HEK293 (cell line): Measurements from ENCODE around the gene RMND1.

ENCODE experiments used
- KLF1 ChIP-seq: fragments of 450-650 bp; formaldehyde crosslinking; IDR thresholded peaks from 2 replicates; pipeline ENCODE4 v1.5.1; 2016; ENCODE audit warnings: missing biosample characterization, missing genetic modification characterization
- KLF8 ChIP-seq: fragments of 450-650 bp; formaldehyde crosslinking; IDR thresholded peaks from 2 replicates; pipeline ENCODE4 v1.5.1; 2016; ENCODE audit warnings: missing biosample characterization, missing genetic modification characterization
- REPIN1 ChIP-seq: fragments of 450-650 bp; formaldehyde crosslinking; IDR thresholded peaks from 2 replicates; pipeline ENCODE4 v1.5.1; 2017; ENCODE audit warnings: missing biosample characterization, missing genetic modification characterization, low read depth
- SCRT1 ChIP-seq: fragments of 450-650 bp; formaldehyde crosslinking; IDR thresholded peaks from 2 replicates; pipeline ENCODE4 v1.5.1; 2016; ENCODE audit warnings: missing biosample characterization, missing genetic modification characterization, borderline replicate concordance
- SP7 ChIP-seq: fragments of 450-650 bp; formaldehyde crosslinking; IDR thresholded peaks from 2 replicates; pipeline ENCODE4 v1.5.1; 2016; ENCODE audit warnings: missing biosample characterization, missing genetic modification characterization
- ZEB2 ChIP-seq: fragments of 450-650 bp; formaldehyde crosslinking; IDR thresholded peaks from 2 replicates; pipeline ENCODE4 v1.5.1; 2016; ENCODE audit warnings: missing biosample characterization, missing genetic modification characterization
- ZFHX2 ChIP-seq: fragments of 450-650 bp; formaldehyde crosslinking; conservative IDR thresholded peaks from 2 replicates; pipeline ENCODE4 v1.5.1; 2016; ENCODE audit warnings: missing biosample characterization, missing genetic modification characterization
- ZNF121 ChIP-seq: fragments of 450-650 bp; formaldehyde crosslinking; IDR thresholded peaks from 2 replicates; pipeline ENCODE4 v1.5.1; 2016; ENCODE audit warnings: missing biosample characterization, missing genetic modification characterization
- ZNF221 ChIP-seq: fragments of 450-650 bp; formaldehyde crosslinking; IDR thresholded peaks from 2 replicates; pipeline ENCODE4 v1.5.1; 2017; ENCODE audit warnings: missing biosample characterization, missing genetic modification characterization, borderline replicate concordance
- ZNF274 ChIP-seq, 2 experiments: fragments of 200-500 bp in 1 of 2; fragments of 450-650 bp in 1 of 2; sonication (Bioruptor generic) in 1 of 2; formaldehyde crosslinking in 1 of 2; IDR thresholded peaks; 2 replicates each; pipeline versions ENCODE4 v1.5.1 to v1.6.1; 2014 to 2016; ENCODE audit warnings: borderline replicate concordance in 1 of 2, inconsistent platforms in 1 of 2, low read length in 1 of 2, missing biosample characterization in 1 of 2, missing genetic modification characterization in 1 of 2
- ZNF302 ChIP-seq: fragments of 450-650 bp; formaldehyde crosslinking; IDR thresholded peaks from 2 replicates; pipeline ENCODE4 v1.5.1; 2016; ENCODE audit warnings: missing biosample characterization, missing genetic modification characterization, low read depth
- ZNF514 ChIP-seq: fragments of 450-650 bp; formaldehyde crosslinking; IDR thresholded peaks from 2 replicates; pipeline ENCODE4 v1.5.1; 2016; ENCODE audit warnings: missing biosample characterization, missing genetic modification characterization
- ZNF571 ChIP-seq: fragments of 450-650 bp; formaldehyde crosslinking; IDR thresholded peaks from 2 replicates; pipeline ENCODE4 v1.5.0; 2017; ENCODE audit warnings: missing biosample characterization, missing genetic modification characterization
- ZNF610 ChIP-seq: fragments of 450-650 bp; formaldehyde crosslinking; IDR thresholded peaks from 2 replicates; pipeline ENCODE4 v1.5.1; 2016; ENCODE audit warnings: missing biosample characterization, missing genetic modification characterization, borderline replicate concordance
- ZNF843 ChIP-seq: fragments of 450-650 bp; formaldehyde crosslinking; IDR thresholded peaks from 2 replicates; pipeline ENCODE4 v1.5.1; 2016; ENCODE audit warnings: missing biosample characterization, missing genetic modification characterization
- ZSCAN30 ChIP-seq: fragments of 450-650 bp; IDR thresholded peaks from 2 replicates; pipeline ENCODE4 v1.5.1; 2018; ENCODE audit warnings: missing biosample characterization, mild to moderate bottlenecking, missing genetic modification characterization, moderate library complexity
- TF ChIP-seq, protein P1 (sequence below): fragments of 450-650 bp; formaldehyde crosslinking; IDR thresholded peaks from 2 replicates; pipeline ENCODE4 v1.5.1; 2016; ENCODE audit warnings: missing biosample characterization, missing genetic modification characterization, low read depth
- TF ChIP-seq, protein P2 (sequence below): fragments of 450-650 bp; formaldehyde crosslinking; IDR thresholded peaks from 2 replicates; pipeline ENCODE4 v1.5.1; 2017; ENCODE audit warnings: missing biosample characterization, missing genetic modification characterization
- TF ChIP-seq, protein P3 (sequence below): fragments of 450-650 bp; formaldehyde crosslinking; IDR thresholded peaks from 2 replicates; pipeline ENCODE4 v1.5.1; 2016; ENCODE audit warnings: missing biosample characterization, missing genetic modification characterization
- TF ChIP-seq, protein P4 (sequence below): fragments of 450-650 bp; formaldehyde crosslinking; IDR thresholded peaks from 2 replicates; pipeline ENCODE4 v1.5.1; 2017; ENCODE audit warnings: missing biosample characterization, missing genetic modification characterization
- TF ChIP-seq, protein P5 (sequence below): fragments of 450-650 bp; formaldehyde crosslinking; IDR thresholded peaks from 2 replicates; pipeline ENCODE4 v1.5.1; 2016; ENCODE audit warnings: missing biosample characterization, missing genetic modification characterization
- TF ChIP-seq, protein P6 (sequence below): fragments of 450-650 bp; formaldehyde crosslinking; IDR thresholded peaks from 2 replicates; pipeline ENCODE4 v1.5.1; 2016; ENCODE audit warnings: missing biosample characterization, missing genetic modification characterization
- TF ChIP-seq, protein P7 (sequence below): fragments of 450-650 bp; formaldehyde crosslinking; IDR thresholded peaks from 2 replicates; pipeline ENCODE4 v1.5.1; 2016; ENCODE audit warnings: missing biosample characterization, missing genetic modification characterization

RMND1 gene

DNA sequence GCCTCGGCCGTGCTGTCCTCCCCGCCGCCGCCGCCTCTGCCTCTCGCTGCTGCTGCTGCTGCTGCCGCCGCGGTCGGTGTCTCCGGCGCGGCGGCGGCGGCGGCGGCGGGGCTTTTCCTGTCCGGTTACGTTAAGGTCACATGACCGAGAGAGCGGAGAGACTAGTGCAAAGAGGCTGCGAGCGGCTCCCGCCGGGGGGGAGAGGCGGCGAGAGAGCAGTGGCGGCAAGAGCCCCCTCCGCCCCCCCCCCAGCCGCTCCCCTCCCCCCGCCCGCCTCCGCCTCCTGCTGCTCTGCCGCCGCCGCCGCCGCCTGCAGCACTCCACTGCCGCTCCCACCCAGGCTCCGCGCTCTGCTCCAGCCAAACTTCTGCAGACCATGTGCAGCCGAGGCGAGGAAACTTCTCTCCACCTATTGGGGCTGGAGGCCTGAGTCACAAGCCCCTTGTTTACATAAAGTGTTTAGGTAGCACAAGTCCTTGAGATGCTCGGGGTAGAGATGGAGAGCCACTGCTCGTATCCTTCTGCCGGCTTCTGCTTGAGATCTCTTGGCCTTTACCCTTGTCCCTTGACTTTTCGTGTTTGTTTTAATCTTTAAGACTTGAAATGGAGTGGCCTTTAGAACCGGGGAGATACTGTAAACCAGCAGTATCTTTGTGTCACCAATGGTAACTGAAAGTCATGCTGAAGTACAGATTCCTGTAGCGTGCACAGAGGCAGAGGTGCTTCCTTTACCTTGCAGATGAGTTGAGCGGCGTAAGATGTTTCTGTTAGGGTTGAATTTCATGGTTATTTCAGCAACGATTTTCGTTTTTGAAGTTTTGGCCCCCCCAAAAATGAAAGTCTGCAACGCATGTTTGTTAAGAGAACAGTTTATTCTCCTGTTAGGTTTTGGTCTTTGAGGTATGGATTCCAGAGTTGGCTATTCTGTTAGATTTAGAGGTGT is 60.2 kb downstream of the RMND1 start, which contains the start of gene ZBTB2 (continued):
- TF ChIP-seq, protein P1, sequence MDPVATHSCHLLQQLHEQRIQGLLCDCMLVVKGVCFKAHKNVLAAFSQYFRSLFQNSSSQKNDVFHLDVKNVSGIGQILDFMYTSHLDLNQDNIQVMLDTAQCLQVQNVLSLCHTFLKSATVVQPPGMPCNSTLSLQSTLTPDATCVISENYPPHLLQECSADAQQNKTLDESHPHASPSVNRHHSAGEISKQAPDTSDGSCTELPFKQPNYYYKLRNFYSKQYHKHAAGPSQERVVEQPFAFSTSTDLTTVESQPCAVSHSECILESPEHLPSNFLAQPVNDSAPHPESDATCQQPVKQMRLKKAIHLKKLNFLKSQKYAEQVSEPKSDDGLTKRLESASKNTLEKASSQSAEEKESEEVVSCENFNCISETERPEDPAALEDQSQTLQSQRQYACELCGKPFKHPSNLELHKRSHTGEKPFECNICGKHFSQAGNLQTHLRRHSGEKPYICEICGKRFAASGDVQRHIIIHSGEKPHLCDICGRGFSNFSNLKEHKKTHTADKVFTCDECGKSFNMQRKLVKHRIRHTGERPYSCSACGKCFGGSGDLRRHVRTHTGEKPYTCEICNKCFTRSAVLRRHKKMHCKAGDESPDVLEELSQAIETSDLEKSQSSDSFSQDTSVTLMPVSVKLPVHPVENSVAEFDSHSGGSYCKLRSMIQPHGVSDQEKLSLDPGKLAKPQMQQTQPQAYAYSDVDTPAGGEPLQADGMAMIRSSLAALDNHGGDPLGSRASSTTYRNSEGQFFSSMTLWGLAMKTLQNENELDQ (tag by site-specific recombination), result no peak
- no peak for TF ChIP-seq REPIN1 (tag by site-specific recombination)
- TF ChIP-seq ZNF514 (tag by site-specific recombination), result no peak
- no peak for TF ChIP-seq ZNF302
- TF ChIP-seq SP7 (tag by site-specific recombination), result no peak
- TF ChIP-seq ZEB2 (tag by site-specific recombination), result peak; percentile 23; the same call in 1 of the 2 replicates
- no peak for TF ChIP-seq ZNF571
- TF ChIP-seq, protein P2, sequence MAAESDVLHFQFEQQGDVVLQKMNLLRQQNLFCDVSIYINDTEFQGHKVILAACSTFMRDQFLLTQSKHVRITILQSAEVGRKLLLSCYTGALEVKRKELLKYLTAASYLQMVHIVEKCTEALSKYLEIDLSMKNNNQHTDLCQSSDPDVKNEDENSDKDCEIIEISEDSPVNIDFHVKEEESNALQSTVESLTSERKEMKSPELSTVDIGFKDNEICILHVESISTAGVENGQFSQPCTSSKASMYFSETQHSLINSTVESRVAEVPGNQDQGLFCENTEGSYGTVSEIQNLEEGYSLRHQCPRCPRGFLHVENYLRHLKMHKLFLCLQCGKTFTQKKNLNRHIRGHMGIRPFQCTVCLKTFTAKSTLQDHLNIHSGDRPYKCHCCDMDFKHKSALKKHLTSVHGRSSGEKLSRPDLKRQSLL (tag by site-specific recombination), result no peak
- no peak; the same call in 1 of the 2 replicates for TF ChIP-seq ZNF221 (tag by site-specific recombination)
- TF ChIP-seq, protein P3, sequence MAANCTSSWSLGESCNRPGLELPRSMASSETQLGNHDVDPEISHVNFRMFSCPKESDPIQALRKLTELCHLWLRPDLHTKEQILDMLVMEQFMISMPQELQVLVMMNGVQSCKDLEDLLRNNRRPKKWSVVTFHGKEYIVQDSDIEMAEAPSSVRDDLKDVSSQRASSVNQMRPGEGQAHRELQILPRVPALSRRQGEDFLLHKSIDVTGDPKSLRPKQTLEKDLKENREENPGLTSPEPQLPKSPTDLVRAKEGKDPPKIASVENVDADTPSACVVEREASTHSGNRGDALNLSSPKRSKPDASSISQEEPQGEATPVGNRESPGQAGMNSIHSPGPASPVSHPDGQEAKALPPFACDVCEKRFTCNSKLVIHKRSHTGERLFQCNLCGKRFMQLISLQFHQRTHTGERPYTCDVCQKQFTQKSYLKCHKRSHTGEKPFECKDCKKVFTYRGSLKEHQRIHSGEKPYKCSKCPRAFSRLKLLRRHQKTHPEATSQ (tag by site-specific recombination), result no peak
- TF ChIP-seq, protein P4, sequence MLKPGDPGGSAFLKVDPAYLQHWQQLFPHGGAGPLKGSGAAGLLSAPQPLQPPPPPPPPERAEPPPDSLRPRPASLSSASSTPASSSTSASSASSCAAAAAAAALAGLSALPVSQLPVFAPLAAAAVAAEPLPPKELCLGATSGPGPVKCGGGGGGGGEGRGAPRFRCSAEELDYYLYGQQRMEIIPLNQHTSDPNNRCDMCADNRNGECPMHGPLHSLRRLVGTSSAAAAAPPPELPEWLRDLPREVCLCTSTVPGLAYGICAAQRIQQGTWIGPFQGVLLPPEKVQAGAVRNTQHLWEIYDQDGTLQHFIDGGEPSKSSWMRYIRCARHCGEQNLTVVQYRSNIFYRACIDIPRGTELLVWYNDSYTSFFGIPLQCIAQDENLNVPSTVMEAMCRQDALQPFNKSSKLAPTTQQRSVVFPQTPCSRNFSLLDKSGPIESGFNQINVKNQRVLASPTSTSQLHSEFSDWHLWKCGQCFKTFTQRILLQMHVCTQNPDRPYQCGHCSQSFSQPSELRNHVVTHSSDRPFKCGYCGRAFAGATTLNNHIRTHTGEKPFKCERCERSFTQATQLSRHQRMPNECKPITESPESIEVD (tag by site-specific recombination), result no peak
- no peak for TF ChIP-seq SCRT1
- TF ChIP-seq ZNF843, result no peak
- TF ChIP-seq, protein P5, sequence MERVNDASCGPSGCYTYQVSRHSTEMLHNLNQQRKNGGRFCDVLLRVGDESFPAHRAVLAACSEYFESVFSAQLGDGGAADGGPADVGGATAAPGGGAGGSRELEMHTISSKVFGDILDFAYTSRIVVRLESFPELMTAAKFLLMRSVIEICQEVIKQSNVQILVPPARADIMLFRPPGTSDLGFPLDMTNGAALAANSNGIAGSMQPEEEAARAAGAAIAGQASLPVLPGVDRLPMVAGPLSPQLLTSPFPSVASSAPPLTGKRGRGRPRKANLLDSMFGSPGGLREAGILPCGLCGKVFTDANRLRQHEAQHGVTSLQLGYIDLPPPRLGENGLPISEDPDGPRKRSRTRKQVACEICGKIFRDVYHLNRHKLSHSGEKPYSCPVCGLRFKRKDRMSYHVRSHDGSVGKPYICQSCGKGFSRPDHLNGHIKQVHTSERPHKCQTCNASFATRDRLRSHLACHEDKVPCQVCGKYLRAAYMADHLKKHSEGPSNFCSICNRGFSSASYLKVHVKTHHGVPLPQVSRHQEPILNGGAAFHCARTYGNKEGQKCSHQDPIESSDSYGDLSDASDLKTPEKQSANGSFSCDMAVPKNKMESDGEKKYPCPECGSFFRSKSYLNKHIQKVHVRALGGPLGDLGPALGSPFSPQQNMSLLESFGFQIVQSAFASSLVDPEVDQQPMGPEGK, result no peak
- TF ChIP-seq ZNF121 (tag by site-specific recombination), result no peak
- no peak for TF ChIP-seq KLF8
- TF ChIP-seq, protein P6, sequence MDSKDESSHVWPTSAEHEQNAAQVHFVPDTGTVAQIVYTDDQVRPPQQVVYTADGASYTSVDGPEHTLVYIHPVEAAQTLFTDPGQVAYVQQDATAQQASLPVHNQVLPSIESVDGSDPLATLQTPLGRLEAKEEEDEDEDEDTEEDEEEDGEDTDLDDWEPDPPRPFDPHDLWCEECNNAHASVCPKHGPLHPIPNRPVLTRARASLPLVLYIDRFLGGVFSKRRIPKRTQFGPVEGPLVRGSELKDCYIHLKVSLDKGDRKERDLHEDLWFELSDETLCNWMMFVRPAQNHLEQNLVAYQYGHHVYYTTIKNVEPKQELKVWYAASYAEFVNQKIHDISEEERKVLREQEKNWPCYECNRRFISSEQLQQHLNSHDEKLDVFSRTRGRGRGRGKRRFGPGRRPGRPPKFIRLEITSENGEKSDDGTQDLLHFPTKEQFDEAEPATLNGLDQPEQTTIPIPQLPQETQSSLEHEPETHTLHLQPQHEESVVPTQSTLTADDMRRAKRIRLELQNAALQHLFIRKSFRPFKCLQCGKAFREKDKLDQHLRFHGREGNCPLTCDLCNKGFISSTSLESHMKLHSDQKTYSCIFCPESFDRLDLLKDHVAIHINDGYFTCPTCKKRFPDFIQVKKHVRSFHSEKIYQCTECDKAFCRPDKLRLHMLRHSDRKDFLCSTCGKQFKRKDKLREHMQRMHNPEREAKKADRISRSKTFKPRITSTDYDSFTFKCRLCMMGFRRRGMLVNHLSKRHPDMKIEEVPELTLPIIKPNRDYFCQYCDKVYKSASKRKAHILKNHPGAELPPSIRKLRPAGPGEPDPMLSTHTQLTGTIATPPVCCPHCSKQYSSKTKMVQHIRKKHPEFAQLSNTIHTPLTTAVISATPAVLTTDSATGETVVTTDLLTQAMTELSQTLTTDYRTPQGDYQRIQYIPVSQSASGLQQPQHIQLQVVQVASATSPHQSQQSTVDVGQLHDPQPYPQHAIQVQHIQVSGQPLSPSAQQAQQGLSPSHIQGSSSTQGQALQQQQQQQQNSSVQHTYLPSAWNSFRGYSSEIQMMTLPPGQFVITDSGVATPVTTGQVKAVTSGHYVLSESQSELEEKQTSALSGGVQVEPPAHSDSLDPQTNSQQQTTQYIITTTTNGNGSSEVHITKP (tag by site-specific recombination), result no peak
- peak; percentile 87; the same call in 1 of the 2 replicates for TF ChIP-seq ZNF610 (tag by site-specific recombination)
- no peak for TF ChIP-seq ZNF274 (IDR thresholded peaks at IDR 0.05; ENCODE audit: low read length)
- TF ChIP-seq ZNF274 (tag by site-specific recombination; IDR thresholded peaks at IDR 0.05; ENCODE audit: borderline replicate concordance), result no peak
- no peak for TF ChIP-seq KLF1 (tag by site-specific recombination)
- TF ChIP-seq, protein P7, sequence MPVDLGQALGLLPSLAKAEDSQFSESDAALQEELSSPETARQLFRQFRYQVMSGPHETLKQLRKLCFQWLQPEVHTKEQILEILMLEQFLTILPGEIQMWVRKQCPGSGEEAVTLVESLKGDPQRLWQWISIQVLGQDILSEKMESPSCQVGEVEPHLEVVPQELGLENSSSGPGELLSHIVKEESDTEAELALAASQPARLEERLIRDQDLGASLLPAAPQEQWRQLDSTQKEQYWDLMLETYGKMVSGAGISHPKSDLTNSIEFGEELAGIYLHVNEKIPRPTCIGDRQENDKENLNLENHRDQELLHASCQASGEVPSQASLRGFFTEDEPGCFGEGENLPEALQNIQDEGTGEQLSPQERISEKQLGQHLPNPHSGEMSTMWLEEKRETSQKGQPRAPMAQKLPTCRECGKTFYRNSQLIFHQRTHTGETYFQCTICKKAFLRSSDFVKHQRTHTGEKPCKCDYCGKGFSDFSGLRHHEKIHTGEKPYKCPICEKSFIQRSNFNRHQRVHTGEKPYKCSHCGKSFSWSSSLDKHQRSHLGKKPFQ (tag by site-specific recombination), result no peak
- TF ChIP-seq ZSCAN30, result 0 out of 2 replicates have a peak, but pooled peaks have one; percentile 21
- no peak for TF ChIP-seq ZFHX2 (tag by site-specific recombination)
